GM12872 (cell line): ENCODE results near the gene MYO1B.

Experiments used
- CTCF ChIP-seq: IDR thresholded peaks from 3 replicates; pipeline ENCODE4 v1.5.1; 2011; ENCODE audit warnings: low read depth, mild to moderate bottlenecking, low read length, moderate library complexity; ENCODE audit not compliant: insufficient read depth

Gene MYO1B

DNA sequence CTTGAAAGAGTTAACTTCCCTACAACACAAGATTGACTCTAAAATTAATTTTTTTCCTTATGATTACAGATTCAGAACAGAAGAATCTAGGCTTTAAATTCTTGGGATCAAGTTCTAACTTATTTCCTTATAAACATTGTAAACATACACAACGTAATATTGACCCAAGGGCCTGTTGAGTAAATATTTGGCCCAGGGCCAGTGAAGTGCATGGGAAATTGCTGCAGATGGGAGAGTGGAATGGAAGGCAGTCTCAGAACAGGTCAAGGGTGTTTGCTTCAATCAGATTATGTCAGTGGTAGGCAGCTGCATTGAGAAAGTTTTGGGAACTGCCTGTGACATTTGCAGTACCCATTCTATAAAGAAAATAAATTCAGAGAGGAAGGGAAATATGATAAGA is 137.6 kb downstream of the MYO1B start:
- no peak for TF ChIP-seq CTCF

- no peak for TF ChIP-seq CTCF
Measured at GRCh38 chr2:191383486-191383885, 138.3 kb downstream of the MYO1B start.

DNA sequence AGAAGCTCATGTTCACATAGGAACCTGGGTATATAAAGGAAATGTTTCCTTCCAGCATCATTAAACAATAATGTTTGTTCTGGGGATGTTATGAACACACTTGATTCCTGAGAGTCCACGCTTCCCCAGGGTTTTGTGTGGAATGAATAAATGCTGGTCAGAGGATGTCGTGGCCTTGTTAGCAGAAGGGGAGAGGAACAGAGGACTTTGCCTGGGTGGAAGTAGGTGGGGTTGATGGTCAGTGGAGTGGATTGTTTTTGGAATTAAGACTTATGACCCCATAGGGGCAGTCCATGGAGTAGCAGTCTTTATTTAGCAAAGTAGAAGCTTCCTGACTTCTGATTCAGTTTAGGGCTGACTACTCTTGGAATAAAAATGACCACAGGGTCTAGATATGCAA is 139.6 kb downstream of the MYO1B start:
- TF ChIP-seq CTCF: no peak

DNA sequence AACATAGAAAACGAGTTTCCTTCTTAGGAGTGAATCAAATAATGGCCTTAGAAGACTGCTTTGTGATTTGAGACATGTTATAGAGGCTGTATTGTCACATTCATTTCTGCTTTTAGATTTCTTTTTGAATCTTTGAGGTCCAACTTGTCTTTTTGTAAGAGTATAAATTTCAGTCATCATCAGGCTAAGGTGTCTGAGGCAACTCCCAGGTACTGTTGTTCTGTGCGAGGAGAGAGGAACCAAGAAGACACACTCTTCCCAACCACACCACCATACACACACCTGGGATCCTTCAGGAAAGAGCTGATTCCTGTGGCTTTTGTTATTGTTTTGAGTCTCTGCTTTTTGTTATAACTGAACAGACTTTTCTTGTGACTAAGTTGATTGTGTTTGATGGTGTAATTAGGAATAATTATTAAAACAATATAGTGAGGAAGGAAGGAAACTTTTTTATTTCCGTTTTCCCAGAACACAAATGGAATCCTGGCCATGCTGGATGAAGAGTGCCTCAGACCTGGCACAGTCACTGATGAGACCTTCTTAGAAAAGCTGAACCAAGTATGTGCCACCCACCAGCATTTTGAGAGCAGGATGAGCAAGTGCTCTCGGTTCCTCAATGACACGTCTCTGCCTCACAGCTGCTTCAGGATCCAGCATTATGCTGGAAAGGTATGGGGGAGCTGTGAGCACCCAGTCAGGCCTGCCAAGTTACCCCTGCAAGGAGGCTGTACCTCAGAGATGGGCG is 140.4 kb downstream of the MYO1B start:
- TF ChIP-seq CTCF: no peak

DNA sequence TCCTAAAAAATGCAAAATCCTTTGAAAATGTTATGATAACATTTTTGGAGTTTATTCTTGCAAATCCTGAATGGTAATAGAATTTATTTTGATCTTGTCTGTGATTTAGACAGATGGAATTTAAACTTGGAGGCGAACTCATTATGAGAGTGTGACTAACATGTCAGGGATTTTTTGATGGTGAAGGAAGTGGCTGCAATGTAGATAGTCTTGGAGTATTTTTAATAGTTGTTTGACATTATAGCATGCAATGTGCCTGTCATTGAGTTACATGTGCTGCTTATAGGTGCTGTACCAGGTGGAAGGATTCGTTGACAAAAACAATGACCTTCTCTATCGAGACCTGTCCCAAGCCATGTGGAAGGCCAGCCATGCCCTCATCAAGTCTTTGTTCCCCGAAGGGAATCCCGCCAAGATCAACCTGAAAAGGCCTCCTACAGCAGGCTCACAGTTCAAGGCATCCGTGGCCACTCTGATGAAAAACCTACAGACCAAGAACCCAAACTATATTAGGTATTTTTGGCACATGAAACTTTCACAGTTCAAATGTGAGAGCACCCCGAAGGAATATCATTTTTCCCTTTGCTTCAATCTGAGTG is 141.8 kb downstream of the MYO1B start:
- no peak for TF ChIP-seq CTCF

DNA sequence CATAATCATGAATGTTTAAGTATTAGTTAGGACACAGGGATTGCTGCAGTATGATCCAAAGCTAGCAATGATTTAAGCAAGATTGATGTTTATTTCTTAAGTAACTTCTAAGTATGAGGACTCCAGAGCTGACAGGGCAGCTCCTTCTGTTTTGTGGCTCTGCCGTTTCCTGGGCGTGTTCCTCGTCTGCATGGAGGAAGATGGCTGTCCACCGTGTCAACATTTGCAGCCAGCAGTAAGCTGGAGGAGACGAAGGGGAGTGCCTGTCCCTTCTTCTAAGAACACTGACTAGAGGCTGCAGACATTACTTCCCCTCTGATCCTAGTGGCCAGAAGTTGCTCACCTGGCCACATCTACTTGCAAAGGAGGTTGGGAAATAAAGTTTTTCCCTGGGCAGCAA is 144.1 kb downstream of the MYO1B start:
- TF ChIP-seq CTCF: no peak

DNA sequence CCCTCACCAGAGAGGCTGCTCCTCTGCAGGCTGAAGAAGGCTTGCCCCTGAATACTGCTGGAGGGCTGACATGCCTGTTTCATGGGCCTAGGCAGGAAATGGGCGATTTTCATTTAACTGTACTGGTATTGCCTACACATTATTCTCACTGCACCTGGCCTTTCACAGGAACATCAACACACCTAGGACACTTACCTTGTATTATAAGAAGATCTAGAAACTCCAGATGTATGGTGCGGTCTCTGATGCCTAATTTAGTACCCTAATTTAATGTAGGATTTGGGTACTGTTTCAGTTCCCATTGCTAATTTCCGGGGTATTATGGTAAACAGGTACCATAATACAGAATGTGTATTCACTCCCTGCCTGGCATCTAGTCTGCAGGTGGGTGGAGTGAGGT is 146.0 kb downstream of the MYO1B start:
- no peak for TF ChIP-seq CTCF
